Activated CD4-positive, CD25-positive, alpha-beta regulatory T cell (primary cell): ENCODE results near the gene MEFV.
"Not testable (repeated sequence)": the region's sequence is repeated elsewhere in the genome, so short reads cannot be mapped to it uniquely, and the experiment has no call there.

ENCODE experiments used
- DNase-seq, 4 experiments: peaks; one replicate each; lab custom pipeline; 2025; lab: John Stamatoyannopoulos, UW

The MEFV gene

DNA sequence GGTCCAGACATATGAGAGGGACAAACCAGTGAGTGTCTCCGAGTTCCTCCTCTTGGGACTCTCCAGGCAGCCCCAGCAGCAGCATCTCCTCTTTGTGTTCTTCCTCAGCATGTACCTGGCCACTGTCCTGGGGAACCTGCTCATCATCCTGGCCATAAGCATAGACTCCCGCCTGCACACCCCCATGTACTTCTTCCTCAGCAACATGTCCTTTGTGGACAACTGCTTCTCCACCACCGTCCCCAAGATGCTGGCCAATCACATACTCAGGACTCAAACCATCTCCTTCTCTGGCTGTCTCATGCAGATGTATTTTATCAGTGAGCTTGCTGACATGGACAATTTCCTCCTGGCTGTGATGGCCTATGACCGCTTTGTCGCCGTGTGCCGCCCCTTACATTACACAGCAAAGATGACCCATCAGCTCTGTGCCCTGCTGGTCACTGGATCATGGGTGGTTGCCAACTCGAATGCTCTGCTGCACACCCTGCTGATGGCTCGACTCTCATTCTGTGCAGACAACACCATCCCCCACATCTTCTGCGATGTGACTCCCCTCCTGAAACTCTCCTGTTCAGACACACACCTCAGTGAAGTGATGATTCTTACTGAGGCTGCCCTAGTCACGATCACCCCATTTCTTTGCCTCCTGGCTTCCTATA is 40.7 kb downstream of the MEFV start:
- no peak for DNase-seq

DNA sequence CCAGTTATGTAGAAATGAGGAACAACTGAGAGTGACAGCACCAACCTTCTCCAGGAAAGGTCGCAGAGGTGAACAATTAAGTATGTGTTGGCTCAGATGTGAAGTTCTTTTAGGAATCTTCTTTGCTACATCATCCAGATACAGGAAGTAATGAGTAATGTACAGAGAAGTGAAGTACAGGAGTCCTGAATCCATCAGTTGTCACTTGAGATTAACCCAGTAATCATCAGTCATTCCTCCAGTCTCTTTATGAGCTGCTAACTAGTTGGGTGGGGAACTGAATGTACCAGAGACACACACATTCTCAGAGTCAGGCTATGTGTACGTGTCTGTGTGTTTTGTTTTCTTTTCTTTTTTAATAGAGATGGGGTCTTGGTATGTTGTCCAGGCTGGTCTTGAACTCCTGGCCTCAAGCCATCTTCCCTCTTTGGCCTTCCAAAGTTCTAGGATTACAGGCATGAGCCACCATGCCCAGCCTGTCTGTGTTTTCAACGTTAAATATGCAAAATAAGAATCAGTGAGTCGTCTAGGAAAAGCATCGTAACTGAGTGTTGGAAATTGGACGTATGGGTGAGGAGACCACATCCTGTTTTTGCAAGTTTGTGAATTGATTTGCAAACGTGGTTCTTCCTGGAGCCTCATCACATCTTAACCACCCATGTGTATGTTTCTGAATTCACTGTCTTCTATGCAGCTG is 41.4 kb downstream of the MEFV start:
- DNase-seq, result no peak

DNA sequence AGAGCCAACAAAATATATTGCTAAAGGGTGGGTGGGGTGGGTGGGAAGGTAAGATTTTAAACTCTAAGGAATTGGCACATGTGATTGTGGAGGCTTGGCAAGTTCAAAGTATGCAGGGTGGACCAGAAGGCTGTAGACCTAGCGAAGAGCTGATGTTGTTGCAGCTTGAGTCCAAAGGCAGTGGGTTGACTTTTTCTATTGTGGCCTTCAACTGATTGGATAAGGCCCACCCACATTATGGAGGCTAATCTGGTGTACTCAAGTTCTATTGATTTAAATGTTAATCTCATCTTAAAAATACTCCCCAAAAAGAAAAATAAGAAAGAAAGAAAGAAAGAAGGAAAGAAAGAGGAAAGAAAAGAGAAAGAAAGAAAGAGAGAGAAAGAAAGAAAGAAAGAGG is 43.9 kb downstream of the MEFV start:
- DNase-seq, result no peak

DNA sequence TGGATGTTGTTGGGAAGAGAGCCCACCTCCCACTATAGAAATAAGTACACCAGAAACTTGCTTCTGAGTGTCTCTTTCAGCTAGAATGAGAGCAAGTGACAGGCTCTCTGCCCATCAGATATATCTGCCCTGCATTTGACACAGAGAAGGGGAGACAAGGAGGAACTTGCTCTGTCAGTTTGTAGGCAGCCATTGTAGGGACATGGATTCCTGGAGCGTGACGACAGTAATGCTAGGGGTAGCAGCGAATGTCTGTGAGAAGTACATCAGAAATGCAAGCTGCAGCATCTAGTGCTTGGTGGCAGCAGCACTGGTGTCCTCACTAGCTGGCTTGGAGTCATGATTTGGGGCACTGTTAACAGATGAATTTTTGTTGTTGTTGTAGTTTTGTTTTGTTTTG is 44.4 kb downstream of the MEFV start:
- no peak for DNase-seq

DNA sequence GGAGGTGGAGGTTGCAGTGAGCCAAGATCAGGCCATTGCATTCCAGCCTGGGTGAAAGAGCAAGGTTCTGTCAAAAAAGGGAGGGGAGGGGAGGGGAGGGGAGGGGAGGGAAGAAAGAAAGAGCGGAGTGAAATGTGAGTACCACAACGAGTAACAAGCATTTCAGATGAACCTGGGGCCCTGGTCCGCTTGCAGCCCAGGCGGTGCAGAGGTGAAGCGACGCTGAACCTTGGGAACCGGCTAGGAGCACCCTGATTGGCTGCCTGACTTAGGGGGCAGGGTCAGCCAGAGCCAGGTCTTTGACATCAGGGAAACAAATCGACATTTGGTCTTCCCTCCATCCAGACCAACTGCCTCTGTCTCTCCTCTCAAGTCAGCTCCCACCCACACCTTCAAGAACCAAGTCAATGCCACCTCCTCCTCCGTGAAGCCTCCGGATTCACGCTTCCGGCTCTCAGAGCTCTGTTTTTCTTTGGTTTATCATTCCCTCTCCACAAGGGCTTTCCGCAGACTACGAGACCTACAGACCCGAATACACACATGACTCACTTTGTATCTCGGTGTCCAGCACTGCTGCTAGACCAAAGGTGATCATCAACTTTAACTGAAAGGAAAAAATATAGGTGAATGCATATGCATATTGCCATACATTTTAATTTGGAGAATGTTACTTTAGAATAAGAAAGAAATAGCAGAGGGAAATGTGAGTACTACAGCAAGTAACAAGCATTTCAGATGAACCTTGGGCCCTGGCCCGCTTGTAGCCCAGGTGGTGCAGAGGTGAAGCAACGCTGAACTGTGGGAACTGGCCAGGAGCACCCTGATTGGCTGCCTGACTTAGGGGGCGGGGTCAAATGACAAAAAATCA is 49.1 kb downstream of the MEFV start:
- DNase-seq, result no peak

DNA sequence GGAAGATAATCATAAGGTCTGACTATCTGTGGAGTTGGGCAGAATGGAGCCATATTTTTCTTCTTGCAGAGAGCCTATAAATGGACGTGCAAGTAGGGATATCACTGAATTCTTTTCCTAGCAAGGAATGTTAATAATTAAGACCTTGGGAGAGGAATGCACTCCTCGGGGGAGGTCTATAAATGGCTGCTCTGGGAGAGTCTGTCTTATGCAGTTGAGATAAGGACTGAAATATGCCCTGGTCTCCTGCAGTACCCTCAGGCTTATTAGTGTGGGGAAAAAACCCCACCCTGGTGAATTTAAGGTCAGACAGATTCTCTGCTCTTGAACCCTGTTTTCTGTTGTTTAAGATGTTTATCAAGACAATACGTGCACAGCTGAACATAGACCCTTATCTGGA is 50.5 kb downstream of the MEFV start:
- DNase-seq, result not testable (repeated sequence)

DNA sequence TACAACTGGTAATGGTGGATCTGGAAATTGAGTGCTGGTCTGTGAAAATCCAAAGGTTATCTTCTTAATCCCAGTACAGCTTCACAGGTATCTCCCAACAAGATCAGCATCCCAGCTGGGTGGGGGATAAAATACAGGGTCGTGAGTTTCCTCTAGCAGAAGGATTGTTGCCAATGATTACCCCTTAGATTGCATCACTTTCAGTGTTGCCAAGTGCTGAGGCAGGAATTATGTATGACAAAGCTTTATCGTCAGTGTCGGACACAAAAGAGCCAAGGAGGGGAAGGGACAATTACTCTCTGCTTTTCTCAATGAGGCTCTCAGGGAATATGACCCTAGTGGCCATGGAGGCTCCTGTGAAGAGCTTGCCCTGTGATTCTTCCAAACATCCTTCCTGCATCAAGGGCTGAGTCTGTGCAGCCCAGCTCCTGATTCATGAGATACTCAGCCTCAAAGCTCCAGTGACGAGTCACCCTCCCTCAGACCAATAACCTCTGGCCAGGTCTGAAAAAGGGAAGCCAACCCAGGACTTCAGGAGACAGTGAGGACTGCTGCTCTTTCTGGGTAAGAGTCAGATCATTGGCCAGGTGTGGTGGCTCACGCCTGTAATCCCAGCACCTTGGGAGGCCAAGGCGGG is 53.4 kb downstream of the MEFV start:
- no peak for DNase-seq

DNA sequence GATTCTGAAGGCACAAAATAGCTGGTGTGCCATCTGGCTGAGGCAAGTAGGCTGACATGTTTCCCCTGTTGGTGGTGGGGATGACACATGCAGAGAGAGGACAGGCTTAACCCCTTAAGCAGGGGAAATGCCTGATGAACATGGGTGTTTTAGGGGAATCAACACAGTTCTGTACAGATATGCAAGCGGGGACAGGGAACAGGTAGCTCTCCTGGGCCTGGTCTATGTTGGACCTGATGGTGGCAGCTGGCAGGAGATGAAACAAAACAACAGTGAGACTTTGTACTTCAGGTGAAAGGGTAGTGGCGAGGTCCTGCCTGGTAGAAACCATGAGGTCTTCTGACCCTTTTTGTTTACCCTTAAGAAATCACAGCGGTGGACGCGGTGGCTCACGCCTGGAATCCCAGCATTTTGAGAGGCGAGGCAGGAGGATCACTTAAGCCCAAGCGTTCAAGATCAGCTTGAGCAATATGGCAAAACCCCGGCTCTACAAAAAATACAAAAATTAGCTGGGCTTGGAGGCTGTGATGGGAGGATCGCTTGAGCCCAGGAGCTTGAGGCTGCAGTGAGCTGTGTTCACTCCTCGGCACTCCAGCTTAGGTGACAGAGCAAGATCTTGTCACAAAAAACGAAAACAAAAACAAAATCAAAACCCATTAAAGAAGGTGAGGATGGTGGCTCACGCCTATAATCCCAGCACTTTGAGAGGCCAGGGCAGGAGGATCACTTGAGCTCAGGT is 57.9 kb downstream of the MEFV start:
- DNase-seq, result no peak

DNA sequence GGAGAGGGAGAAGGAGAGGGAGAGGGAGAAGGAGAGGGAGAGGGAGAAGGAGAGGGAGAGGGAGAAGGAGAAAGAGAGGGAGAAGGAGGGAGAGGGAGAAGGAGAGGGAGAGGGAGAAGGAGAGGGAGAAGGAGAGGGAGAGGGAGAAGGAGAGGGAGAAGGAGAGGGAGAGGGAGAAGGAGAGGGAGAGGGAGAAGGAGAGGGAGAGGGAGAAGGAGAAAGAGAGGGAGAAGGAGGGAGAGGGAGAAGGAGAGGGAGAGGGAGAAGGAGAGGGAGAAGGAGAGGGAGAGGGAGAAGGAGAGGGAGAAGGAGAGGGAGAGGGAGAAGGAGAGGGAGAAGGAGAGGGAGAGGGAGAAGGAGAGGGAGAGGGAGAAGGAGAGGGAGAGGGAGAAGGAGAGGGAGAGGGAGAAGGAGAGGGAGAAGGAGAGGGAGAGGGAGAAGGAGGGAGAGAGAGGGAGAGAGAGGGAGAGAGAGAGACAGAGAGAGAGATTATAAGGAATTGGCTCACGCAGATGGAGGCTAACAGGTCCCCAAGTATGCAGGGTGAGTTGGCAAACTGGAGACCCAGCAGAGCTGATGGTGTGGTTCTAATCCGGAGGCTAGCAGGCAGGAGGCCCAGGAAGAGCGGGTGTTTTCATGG is 58.6 kb downstream of the MEFV start:
- not testable (repeated sequence) for DNase-seq

DNA sequence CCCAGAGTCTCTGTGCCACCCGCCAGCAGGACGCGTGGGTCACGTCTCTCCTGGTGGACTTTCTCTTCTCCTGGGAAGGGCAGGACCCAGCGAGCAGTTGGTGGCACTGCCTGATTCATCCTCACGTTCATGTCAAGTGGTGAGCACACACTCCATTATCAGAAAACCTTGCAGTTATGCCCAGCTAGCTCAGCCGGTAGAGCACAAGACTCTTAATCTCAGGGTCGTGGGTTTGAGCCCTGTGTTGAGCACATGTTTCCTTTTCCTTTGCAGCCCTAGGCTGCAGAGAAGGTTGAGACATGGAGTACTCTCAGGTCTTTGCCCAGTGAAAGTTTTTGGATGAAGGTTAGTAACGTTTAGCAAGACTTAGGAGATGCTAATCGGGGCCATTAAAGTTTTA is 60.5 kb downstream of the MEFV start:
- no peak for DNase-seq

DNA sequence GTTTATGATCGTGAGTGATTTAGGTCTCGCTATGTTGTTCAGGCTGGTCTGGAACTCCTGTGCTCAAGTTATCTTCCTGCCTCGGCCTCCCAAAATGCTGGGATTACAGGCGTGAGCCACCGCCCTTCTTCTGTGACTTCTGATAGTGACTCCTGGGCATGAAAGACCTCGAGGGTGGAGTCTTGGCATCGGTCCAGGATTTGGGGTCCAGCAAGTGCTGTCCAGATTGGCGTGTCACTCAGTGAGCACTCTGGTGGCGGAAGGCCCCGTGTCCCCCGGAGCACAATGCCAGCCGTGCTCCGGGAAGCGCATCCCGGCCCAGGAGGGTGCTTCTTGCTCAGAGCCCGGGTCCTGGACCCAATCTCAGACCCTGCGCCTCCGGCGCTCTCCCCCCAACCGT is 61.6 kb downstream of the MEFV start:
- no peak for DNase-seq

DNA sequence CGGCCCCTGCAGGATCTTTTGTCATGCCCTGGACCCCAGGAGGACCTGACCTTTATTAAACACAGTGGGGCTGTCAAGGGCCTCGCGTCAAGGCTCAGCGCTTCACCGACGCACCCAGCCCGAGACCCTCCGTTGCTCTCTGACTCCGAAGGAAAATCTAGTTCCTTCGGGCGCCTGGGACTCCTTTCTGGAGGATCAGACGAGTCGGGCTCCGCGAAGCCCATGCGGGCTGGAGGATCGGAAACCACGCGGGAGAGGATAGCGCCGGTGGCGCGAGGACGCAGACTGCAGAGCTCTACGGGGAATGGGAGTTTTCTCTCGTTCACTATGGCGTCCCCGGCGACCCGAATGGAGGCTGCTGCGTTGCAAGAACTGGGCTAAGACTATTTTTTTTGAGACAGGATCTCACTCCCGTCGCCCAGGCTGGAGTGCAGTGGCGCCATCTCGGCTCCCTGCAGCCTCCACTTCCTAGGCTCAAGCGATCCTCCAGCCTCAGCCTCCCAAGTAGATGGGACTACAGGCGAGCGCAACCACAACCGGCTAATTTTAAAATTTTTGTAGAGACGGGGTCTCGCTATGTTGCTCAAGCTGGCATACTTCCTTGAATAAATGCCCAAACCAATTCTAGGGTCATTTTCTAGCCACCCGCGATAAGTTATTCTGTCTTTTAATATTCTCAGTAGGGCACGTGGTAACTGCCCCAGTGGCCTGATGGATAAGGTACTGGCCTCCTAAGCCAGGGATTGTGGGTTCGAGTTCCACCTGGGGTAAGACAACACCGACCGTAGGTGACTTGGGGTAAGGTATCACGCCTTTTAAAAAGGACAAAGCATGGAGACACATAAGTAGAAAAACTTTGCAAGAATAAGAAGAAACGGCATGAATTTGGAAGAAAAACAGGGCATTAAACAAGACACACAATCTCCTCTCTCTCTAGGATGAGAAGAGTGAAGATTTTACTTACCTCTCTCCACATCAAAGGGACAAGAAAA is 62.9 kb downstream of the MEFV start:
- no peak for DNase-seq

DNA sequence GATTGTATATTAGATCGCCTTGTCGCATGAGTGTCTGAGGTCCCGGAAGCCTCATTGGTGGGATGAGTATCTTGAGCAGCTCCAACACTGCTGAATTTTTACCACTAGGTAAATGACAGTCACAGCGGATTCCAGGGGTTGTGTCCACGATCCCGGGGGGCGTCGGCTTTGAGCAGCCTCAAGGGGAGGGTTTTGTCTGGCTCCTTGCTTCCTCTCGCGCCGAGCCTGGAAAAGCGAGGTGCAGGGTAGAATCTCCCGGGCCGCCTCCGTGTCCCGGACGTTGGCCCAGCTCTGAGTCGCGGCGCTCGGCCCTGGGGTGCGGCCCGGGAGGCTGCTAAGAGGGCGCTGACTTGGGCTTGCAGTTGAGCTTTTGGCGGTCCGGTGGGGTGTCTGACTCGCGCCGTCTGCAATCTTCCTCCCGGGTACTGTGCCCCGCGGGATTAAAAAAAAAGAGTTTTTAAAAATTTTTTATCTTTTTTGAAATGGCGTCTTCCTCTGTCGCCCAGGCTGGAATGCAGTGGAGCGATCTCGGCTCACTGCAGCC is 63.9 kb downstream of the MEFV start:
- no peak for DNase-seq
